ENCODE measurements around the gene DEAF1. TPM values are rescaled to one million over a fixed set of nuclear protein-coding genes. Genes with fewer than 3 reads are reported as not detected.

Gene DEAF1
- total RNA-seq, 4 donors from 2014 or later, result 31.1 to 57.0 (median 39.6) TPM

GRCh38 chr11:618856-619627 is 76.0 kb downstream of the DEAF1 start:
- H3K4me3 ChIP-seq (ENCODE audit: low read depth, poor library complexity, severe bottlenecking), result no peak overlapping the region
- DNase-seq (ENCODE audit: low spot score in 2 of 2), result no peak
- 90 to 94% methylated on average over 10 to 24 of the region's 24 CpGs for WGBS, 2 donors
- intact Hi-C loops (cut with DNase I; ENCODE audit: low total_unique reads), result no loop called here
- TF ChIP-seq CTCF (IDR thresholded peaks at IDR 0.05), result no peak
- no peak for TF ChIP-seq POLR2A (IDR thresholded peaks at IDR 0.05)

GRCh38 chr11:617912-618682 is 76.9 kb downstream of the DEAF1 start:
- intact Hi-C loops (cut with DNase I; ENCODE audit: low total_unique reads), result no loop called here
- TF ChIP-seq CTCF (IDR thresholded peaks at IDR 0.05) (no peak), POLR2A (IDR thresholded peaks at IDR 0.05) (no peak)
- H3K4me3 ChIP-seq (ENCODE audit: low read depth, poor library complexity, severe bottlenecking), result no peak overlapping the region
- no peak for DNase-seq (ENCODE audit: low spot score in 2 of 2)
- WGBS, 2 donors, result 88 to 92% methylated on average over 17 to 24 of the region's 25 CpGs

DNA sequence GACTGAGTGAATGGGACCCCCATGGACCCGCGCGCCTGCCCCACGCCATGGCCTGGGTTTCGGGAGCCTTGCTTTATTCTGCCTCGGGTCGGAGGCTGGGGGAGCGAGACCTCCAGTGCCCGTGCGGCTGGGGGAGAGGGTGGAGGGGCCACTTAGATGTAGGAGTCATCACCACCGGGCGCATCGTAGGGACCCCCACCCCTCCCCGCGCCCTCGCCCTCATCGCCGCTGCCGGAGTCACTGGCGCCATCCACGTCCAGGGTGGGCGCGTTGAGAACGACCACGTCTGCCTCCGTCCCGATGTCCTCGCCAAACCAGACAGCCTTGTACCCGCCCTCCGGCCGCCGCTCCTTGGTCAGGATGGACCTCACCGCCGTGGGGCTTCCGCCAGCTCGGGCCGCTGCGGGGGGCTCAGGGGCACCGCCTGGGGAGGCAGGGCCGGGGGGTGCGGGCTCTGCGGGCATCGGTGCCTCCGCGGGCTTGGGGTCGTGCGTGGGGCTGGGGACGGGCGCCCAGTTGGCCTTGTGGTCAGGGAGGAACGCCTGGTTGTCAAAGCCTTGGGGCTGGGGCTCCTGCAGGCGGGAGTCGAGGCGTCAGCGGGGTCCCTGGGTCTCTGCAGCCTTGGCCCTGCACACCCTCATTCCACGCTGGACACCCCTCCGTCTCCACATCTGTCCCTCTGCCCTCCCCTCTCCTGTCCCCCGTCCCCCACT is 77.7 kb downstream of the DEAF1 start:
- WGBS, 2 donors, result 93% methylated on average over 35 to 57 of the region's 57 CpGs
- intact Hi-C loops (cut with DNase I; ENCODE audit: low total_unique reads), result no loop called here
- H3K4me3 ChIP-seq (ENCODE audit: low read depth, poor library complexity, severe bottlenecking), result no peak overlapping the region
- no peak for DNase-seq (ENCODE audit: low spot score in 2 of 2)
- no peak for TF ChIP-seq POLR2A (IDR thresholded peaks at IDR 0.05)
- TF ChIP-seq CTCF (IDR thresholded peaks at IDR 0.05), result no peak

DNA sequence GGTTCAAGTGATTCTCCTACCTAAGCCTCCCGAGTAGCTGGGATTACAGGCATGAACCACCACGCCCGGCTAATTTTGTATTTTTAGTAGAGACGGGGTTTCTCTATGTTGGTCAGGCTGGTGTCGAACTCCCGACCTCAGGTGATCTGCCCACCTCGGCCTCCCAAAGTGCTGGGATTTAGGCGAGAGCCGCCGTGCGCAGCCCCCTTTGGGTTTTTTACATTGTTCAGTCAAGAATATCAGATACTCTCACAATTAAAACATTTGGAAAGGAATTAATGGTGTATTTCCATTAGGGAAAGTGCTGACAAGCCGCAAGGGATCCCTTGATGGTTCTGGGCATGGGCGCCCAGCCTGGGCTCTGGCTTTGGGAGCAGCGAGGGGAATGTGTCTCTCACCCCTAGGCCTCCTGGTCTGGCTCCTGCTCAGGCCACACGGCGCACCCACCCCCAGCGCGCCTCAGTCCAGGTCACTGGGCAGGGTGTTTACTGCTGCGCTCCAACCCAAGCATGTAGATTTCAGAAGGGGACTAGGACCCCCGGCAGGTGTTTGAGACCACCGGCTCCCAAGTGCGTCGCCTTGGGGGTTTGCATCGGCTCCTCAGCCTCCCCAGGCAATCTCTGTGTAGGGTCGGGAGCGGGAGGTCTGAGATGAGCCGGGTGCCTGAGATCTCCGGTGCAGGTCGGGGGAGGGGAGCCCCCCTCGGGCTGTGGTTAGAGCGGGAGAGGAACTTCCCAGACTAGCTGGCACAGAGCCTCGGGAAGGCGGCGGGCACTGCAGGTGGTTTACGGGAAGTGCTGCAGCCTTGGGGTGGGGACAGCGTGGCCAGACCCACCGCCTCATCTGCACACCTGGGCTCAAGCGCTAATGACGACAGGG is 78.5 kb downstream of the DEAF1 start:
- intact Hi-C loops (cut with DNase I; ENCODE audit: low total_unique reads), result no loop called here
- DNase-seq (ENCODE audit: low spot score in 2 of 2), result no peak
- WGBS, 2 donors, result 79 to 83% methylated on average over 30 to 39 of the region's 39 CpGs
- H3K4me3 ChIP-seq (ENCODE audit: low read depth, poor library complexity, severe bottlenecking), result no peak overlapping the region
- TF ChIP-seq POLR2A (IDR thresholded peaks at IDR 0.05), result no peak
- no peak for TF ChIP-seq CTCF (IDR thresholded peaks at IDR 0.05)

Measured in lower leg skin (tissue), 4 donors.